B cell (primary cell): Measurements from ENCODE around the gene TNIK. TPM values are rescaled to one million over a fixed set of nuclear protein-coding genes. Genes with fewer than 3 reads are reported as not detected.

Source experiments
- ATAC-seq: fragments of 200-7000 bp; cut with Tn5 transposase; one replicate; pipeline ENCODE4 v1.10.0; 2021; ENCODE audit warnings: low read depth, mild to moderate bottlenecking, moderate number of reproducible peaks, moderate library complexity
- CTCF ChIA-PET: fragments of 350-600 bp; sonication (Branson Sonifier 250); formaldehyde crosslinking; loops from one replicate; lab custom pipeline; 2021; ENCODE audit warnings: antibody characterized with exemption, inconsistent platforms; lab: Charles Lee
- POLR2A ChIA-PET: fragments of 350-600 bp; sonication (Branson Sonifier 250); formaldehyde crosslinking; loops from one replicate; lab custom pipeline; 2021; ENCODE audit warnings: antibody characterized with exemption; lab: Charles Lee
- DNase-seq: peaks from one replicate; pipeline ENCODE4 v3.0.0; 2013
- H2AFZ ChIP-seq: 2 replicates; pipeline ENCODE4 v1.6.1; 2012; ENCODE audit warnings: mild to moderate bottlenecking, low read depth, low read length; ENCODE audit not compliant: insufficient read depth, poor library complexity, severe bottlenecking
- H3K27ac ChIP-seq, 2 donors: 1 replicate in 1 of 2; 2 replicates in 1 of 2; pipeline ENCODE4 v1.5.1; 2012 to 2013; ENCODE audit warnings: low read length in 2 of 2, mild to moderate bottlenecking in 2 of 2, moderate library complexity in 1 of 2
- H3K27me3 ChIP-seq, 4 experiments: fragments of 200-600 bp in 1 of 4; sonication (generic) in 1 of 4; replicated peaks in 1 of 4; 1 replicate in 2 of 4; 2 replicates in 2 of 4; pipeline versions ENCODE4 v1.6.1 to v1.7.0; 2013 to 2016; ENCODE audit warnings: low read length in 3 of 4, mild to moderate bottlenecking in 2 of 4, mixed read lengths in 1 of 4, moderate library complexity in 1 of 4; ENCODE audit not compliant: insufficient read depth in 4 of 4, control insufficient read depth in 3 of 4; ENCODE audit errors: control extremely low read depth in 1 of 4
- H3K36me3 ChIP-seq, 2 experiments: replicated peaks in 1 of 2; 1 replicate in 1 of 2; 2 replicates in 1 of 2; pipeline versions ENCODE4 v1.6.1 to v1.7.1; 2013; ENCODE audit warnings: low read length in 1 of 2; ENCODE audit not compliant: insufficient read depth in 2 of 2, control insufficient read depth in 1 of 2; ENCODE audit errors: control extremely low read depth in 1 of 2, extremely low read depth in 1 of 2
- H3K4me1 ChIP-seq, 2 donors: fragments of 200-600 bp in 1 of 2; sonication (generic) in 1 of 2; 1 replicate in 1 of 2; 2 replicates in 1 of 2; pipeline versions ENCODE4 v1.5.1 to v1.6.1; 2013 to 2017; ENCODE audit warnings: low read length in 2 of 2; ENCODE audit not compliant: control insufficient read depth in 2 of 2, insufficient read depth in 2 of 2
- H3K4me2 ChIP-seq: replicated peaks from 2 replicates; pipeline ENCODE3; 2012; ENCODE audit warnings: mild to moderate bottlenecking, low read depth, low read length; ENCODE audit not compliant: poor library complexity, severe bottlenecking
- H3K4me3 ChIP-seq, 5 experiments: fragments of 200-600 bp in 1 of 5; sonication (generic) in 1 of 5; 1 replicate in 3 of 5; 2 replicates in 2 of 5; pipeline versions ENCODE4 v1.5.1 to v1.7.0; 2011 to 2016; ENCODE audit warnings: low read length in 4 of 5, mild to moderate bottlenecking in 4 of 5, low read depth in 2 of 5, control low read depth in 1 of 5, moderate library complexity in 1 of 5; ENCODE audit not compliant: insufficient read depth in 1 of 5; ENCODE audit errors: control extremely low read depth in 1 of 5, extremely low read depth in 1 of 5
- H3K79me2 ChIP-seq: fragments of 200-600 bp; sonication (generic); one replicate; pipeline ENCODE4 v1.6.0; 2016; ENCODE audit warnings: low read length; ENCODE audit not compliant: control insufficient read depth, insufficient read depth
- H3K9ac ChIP-seq: fragments of 200-600 bp; sonication (generic); 2 replicates; pipeline ENCODE4 v1.6.1; 2017; ENCODE audit warnings: mild to moderate bottlenecking, low read length, moderate library complexity
- H3K9me3 ChIP-seq, 3 donors: one replicate each; pipeline versions ENCODE4 v1.6.1 to v1.7.1; 2013; ENCODE audit warnings: low read length in 2 of 3; ENCODE audit not compliant: control insufficient read depth in 2 of 3, insufficient read depth in 1 of 3; ENCODE audit errors: control extremely low read depth in 1 of 3
- H4K20me1 ChIP-seq: 2 replicates; pipeline ENCODE4 v1.6.0; 2012; ENCODE audit warnings: mild to moderate bottlenecking, low read length; ENCODE audit not compliant: insufficient read depth, control insufficient read depth, poor library complexity, severe bottlenecking
- H3K27ac Mint-ChIP-seq: one replicate; pipeline ENCODE4 v1.8.0; 2021; ENCODE audit warnings: mixed read lengths
- H3K27me3 Mint-ChIP-seq: one replicate; pipeline ENCODE4 v1.8.0; 2021; ENCODE audit warnings: mixed read lengths
- H3K4me1 Mint-ChIP-seq: one replicate; pipeline ENCODE4 v1.8.0; 2021; ENCODE audit warnings: mixed read lengths
- H3K4me3 Mint-ChIP-seq: one replicate; pipeline ENCODE4 v1.8.0; 2021; ENCODE audit warnings: mixed read lengths
- H3K9me3 Mint-ChIP-seq: one replicate; pipeline ENCODE4 v1.8.0; 2022; ENCODE audit warnings: mixed read lengths; ENCODE audit not compliant: insufficient read depth
- CTCF ChIP-seq: fragments of 200-600 bp; IDR thresholded peaks from one replicate; pipeline ENCODE4 v1.8.0; 2022; ENCODE audit warnings: antibody characterized with exemption, mild to moderate bottlenecking
- EZH2 ChIP-seq: IDR thresholded peaks from 2 replicates; pipeline ENCODE4 v1.6.1; 2012; ENCODE audit warnings: borderline replicate concordance, low read depth, mild to moderate bottlenecking, moderate library complexity, low read length; ENCODE audit not compliant: insufficient read depth, poor library complexity, severe bottlenecking
- WGBS: methylation state at CpG from one replicate; pipeline ENCODE4 v1.1.5; 2013; ENCODE audit warnings: missing lambda C conversion rate; ENCODE audit not compliant: insufficient coverage; 5-methylcytosine and 5-hydroxymethylcytosine counted together
- intact Hi-C: fragments of 100-400 bp; cut with micrococcal nuclease; formaldehyde crosslinking; loops from one replicate; pipeline ENCODE4 v1.10.0; 2022
- polyA plus RNA-seq: library from polyadenylated mRNA; depleted of rRNA; stranded (reverse); fragments of >200 nt; gene quantifications from 2 replicates; pipeline ENCODE4 v1.2.3, GENCODE V29; 2012
- total RNA-seq, 2 donors: library from RNA; stranded (reverse); fragments of 120-200 nt in 1 of 2; gene quantifications; 1 replicate in 1 of 2; 2 replicates in 1 of 2; pipeline versions ENCODE4 v1.2.3 to v1.2.4, GENCODE V29; 2013 to 2022

Gene TNIK
- total and polyA plus RNA-seq, 2 donors (not counting 1 experiment from before 2014, with no cell fraction given), result 0.66 to 7.7 TPM

- TF ChIP-seq CTCF (no peak), EZH2 (no peak)
- no peak overlapping the region for H2AFZ ChIP-seq
- 64% methylated on average over 1 of the region's 6 CpGs for WGBS
- no peaks in the 10 kb centered on the region for H4K20me1 ChIP-seq
- Mint-ChIP-seq H3K4me1 (no peaks in the 10 kb centered on the region), H3K27ac (no peak overlapping the region), H3K27me3 (peaks cover 10% of the 10 kb centered on the region), H3K4me3 (no peak overlapping the region), H3K9me3 (no peaks in the 10 kb centered on the region)
- ChIA-PET POLR2A (no interaction called here), CTCF (no interaction called here)
- no peak overlapping the region for H3K4me2 ChIP-seq
- no peak for ATAC-seq
- H3K27ac ChIP-seq, result no peak overlapping the region
- DNase-seq, result no peak
- H3K4me1 ChIP-seq, result no peaks in the 10 kb centered on the region
- no peak overlapping the region for H3K9ac ChIP-seq
- H3K79me2 ChIP-seq, result no peaks in the 10 kb centered on the region
- intact Hi-C loops, result no loop called here
- H3K4me3 ChIP-seq, result no peak overlapping the region
- no peaks in the 10 kb centered on the region for H3K36me3 ChIP-seq
- no peaks in the 10 kb centered on the region for H3K27me3 ChIP-seq
- H3K9me3 ChIP-seq, result no peaks in the 10 kb centered on the region
Observed at GRCh38 chr3:171018156-171018935, 441.9 kb downstream of the TNIK start.
